Endodermal cell (in vitro differentiated cells): Measurements from ENCODE around the gene RCAN2. TPM values are rescaled to one million over a fixed set of nuclear protein-coding genes. Genes with fewer than 3 reads are reported as not detected.

Experiments
- DNase-seq: peaks from one replicate; pipeline ENCODE4 v3.0.0-alpha.2; 2017
- H3K27ac ChIP-seq: 2 replicates; pipeline ENCODE4 v1.5.1; 2013; ENCODE audit warnings: mild to moderate bottlenecking, low read depth, low read length, moderate library complexity
- H3K27me3 ChIP-seq: 2 replicates; pipeline ENCODE4 v1.6.1; 2013; ENCODE audit warnings: mild to moderate bottlenecking, low read length, moderate library complexity; ENCODE audit not compliant: insufficient read depth, control insufficient read depth, poor library complexity, severe bottlenecking
- H3K36me3 ChIP-seq: 2 replicates; pipeline ENCODE4 v1.7.0; 2013; ENCODE audit warnings: mild to moderate bottlenecking, low read length, moderate library complexity; ENCODE audit not compliant: control insufficient read depth, insufficient read depth
- H3K4me1 ChIP-seq: one replicate; pipeline ENCODE4 v1.7.0; 2013; ENCODE audit warnings: low read length; ENCODE audit not compliant: control insufficient read depth, insufficient read depth
- H3K4me3 ChIP-seq: 2 replicates; pipeline ENCODE4 v1.5.1; 2013; ENCODE audit warnings: mild to moderate bottlenecking, low read length, moderate library complexity
- H3K9ac ChIP-seq: 2 replicates; pipeline ENCODE4 v1.6.1; 2013; ENCODE audit warnings: mild to moderate bottlenecking, low read length, moderate library complexity; ENCODE audit not compliant: poor library complexity, severe bottlenecking; ENCODE audit errors: extremely low read depth
- H3K9me3 ChIP-seq: 2 replicates; pipeline ENCODE4 v1.6.1; 2013; ENCODE audit warnings: mild to moderate bottlenecking, low read length, moderate library complexity; ENCODE audit not compliant: control insufficient read depth
- H3K27ac Mint-ChIP-seq: 2 replicates; pipeline ENCODE4 v1.8.0; 2020; ENCODE audit warnings: mixed read lengths
- H3K27me3 Mint-ChIP-seq: 2 replicates; pipeline ENCODE4 v1.8.0; 2021; ENCODE audit warnings: mild to moderate bottlenecking, mixed read lengths; ENCODE audit not compliant: insufficient read depth
- H3K36me3 Mint-ChIP-seq: 2 replicates; pipeline ENCODE4 v1.8.0; 2020; ENCODE audit warnings: low read depth, mixed read lengths
- H3K4me1 Mint-ChIP-seq: 2 replicates; pipeline ENCODE4 v1.8.0; 2020; ENCODE audit warnings: mixed read lengths
- H3K4me3 Mint-ChIP-seq: 2 replicates; pipeline ENCODE4 v1.8.0; 2020; ENCODE audit warnings: mild to moderate bottlenecking, moderate library complexity, mixed read lengths
- H3K9me3 Mint-ChIP-seq: 2 replicates; pipeline ENCODE4 v1.8.0; 2020; ENCODE audit warnings: mild to moderate bottlenecking, mixed read lengths
- WGBS, 2 experiments: methylation state at CpG; one replicate each; pipeline versions ENCODE4 v1.1.5 to v1.1.7; 2013; ENCODE audit warnings: missing lambda C conversion rate in 2 of 2, mixed read lengths in 1 of 2; ENCODE audit not compliant: insufficient coverage in 1 of 2, insufficient read length in 1 of 2; 5-methylcytosine and 5-hydroxymethylcytosine counted together
- total RNA-seq, 2 donors: library from RNA; stranded (reverse); fragmentation: NEBNext Ultra II Directional in 1 of 2; extraction: Animal tissue kit (Norgen Biotek cat#: 25700) in 1 of 2; gene quantifications; 2 replicates in 1 of 2; 3 replicates in 1 of 2; pipeline ENCODE4 v1.2.1, GENCODE V29; 2021
- TF ChIP-seq, protein P1 (sequence below): fragments of 200-600 bp; sonication (generic); conservative IDR thresholded peaks from 2 replicates; pipeline ENCODE4 v1.5.0; 2021; ENCODE audit warnings: antibody characterized with exemption, mild to moderate bottlenecking

The RCAN2 gene
- total RNA-seq, 2 donors from 2014 or later = 15.7 to 16.7 TPM

DNA sequence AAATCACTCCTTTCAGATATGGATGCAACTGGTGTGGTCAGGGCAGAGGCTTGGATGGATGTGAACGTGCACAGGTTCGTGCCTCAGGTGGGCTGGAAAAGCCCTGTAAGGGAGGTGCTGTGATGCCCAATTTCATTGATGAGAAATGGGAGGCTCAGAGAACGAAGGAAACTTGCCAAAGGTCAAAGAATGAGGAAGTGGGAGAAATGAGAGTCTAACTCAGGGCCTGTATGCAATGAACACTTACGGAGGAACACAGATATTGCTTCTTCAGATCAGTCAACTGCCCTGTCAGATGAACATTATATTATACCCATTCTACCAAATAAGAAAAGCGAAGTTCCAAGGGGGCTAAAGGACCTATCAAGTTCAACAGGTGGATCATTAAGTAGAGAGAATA lies 134.7 kb downstream of the RCAN2 start:
- H3K27me3 Mint-ChIP-seq = no peaks in the 10 kb centered on the region
- DNase-seq = no peak
- no peak overlapping the region for H3K4me3 Mint-ChIP-seq
- H3K36me3 Mint-ChIP-seq = no peaks in the 10 kb centered on the region
- peaks cover 10% of the 10 kb centered on the region for H3K4me1 Mint-ChIP-seq
- Histone ChIP-seq H3K9me3 (no peaks in the 10 kb centered on the region), H3K4me3 (no peak overlapping the region), H3K36me3 (no peaks in the 10 kb centered on the region), H3K4me1 (peaks cover 3% of the 10 kb centered on the region), H3K9ac (no peak overlapping the region), H3K27me3 (no peaks in the 10 kb centered on the region), H3K27ac (no peak overlapping the region)
- H3K27ac Mint-ChIP-seq = no peak overlapping the region
- TF ChIP-seq, protein P1, sequence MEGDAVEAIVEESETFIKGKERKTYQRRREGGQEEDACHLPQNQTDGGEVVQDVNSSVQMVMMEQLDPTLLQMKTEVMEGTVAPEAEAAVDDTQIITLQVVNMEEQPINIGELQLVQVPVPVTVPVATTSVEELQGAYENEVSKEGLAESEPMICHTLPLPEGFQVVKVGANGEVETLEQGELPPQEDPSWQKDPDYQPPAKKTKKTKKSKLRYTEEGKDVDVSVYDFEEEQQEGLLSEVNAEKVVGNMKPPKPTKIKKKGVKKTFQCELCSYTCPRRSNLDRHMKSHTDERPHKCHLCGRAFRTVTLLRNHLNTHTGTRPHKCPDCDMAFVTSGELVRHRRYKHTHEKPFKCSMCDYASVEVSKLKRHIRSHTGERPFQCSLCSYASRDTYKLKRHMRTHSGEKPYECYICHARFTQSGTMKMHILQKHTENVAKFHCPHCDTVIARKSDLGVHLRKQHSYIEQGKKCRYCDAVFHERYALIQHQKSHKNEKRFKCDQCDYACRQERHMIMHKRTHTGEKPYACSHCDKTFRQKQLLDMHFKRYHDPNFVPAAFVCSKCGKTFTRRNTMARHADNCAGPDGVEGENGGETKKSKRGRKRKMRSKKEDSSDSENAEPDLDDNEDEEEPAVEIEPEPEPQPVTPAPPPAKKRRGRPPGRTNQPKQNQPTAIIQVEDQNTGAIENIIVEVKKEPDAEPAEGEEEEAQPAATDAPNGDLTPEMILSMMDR = no peak
- H3K9me3 Mint-ChIP-seq = no peaks in the 10 kb centered on the region
- 89 to 95% methylated on average over 5 of the region's 5 CpGs for WGBS, 2 experiments

DNA sequence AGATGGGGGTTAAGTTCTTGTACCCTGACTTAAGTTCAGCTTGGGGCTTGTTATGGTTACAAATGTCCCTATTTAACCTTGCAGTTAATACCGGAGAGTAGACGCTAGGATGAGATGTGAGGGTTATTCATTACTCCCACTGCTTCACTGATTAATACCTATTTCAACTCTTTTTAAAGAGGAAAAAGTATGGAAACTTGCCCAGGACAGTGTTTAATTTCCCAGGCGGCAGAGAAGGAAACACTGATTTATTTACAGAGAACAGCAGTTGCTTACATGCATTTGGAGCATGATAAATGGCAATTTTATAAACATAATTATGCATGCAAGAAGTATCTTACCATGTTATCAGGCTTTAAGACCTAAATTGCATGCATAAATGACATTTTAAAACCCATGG lies 137.7 kb downstream of the RCAN2 start:
- peaks cover 6% of the 10 kb centered on the region for H3K4me1 ChIP-seq
- no peaks in the 10 kb centered on the region for H3K9me3 ChIP-seq
- no peaks in the 10 kb centered on the region for H3K27me3 ChIP-seq
- no peak overlapping the region for H3K27ac Mint-ChIP-seq
- no peak overlapping the region for H3K9ac ChIP-seq
- TF ChIP-seq, protein P1 = no peak
- H3K27me3 Mint-ChIP-seq = no peaks in the 10 kb centered on the region
- H3K4me3 ChIP-seq = no peak overlapping the region
- WGBS, 2 experiments = 100% methylated on average over 1 to 2 of the region's 3 CpGs
- no peaks in the 10 kb centered on the region for H3K9me3 Mint-ChIP-seq
- no peaks in the 10 kb centered on the region for H3K36me3 ChIP-seq
- H3K4me1 Mint-ChIP-seq = peaks cover 21% of the 10 kb centered on the region
- H3K4me3 Mint-ChIP-seq = no peak overlapping the region
- H3K36me3 Mint-ChIP-seq = no peaks in the 10 kb centered on the region
- no peak overlapping the region for H3K27ac ChIP-seq
- no peak for DNase-seq

DNA sequence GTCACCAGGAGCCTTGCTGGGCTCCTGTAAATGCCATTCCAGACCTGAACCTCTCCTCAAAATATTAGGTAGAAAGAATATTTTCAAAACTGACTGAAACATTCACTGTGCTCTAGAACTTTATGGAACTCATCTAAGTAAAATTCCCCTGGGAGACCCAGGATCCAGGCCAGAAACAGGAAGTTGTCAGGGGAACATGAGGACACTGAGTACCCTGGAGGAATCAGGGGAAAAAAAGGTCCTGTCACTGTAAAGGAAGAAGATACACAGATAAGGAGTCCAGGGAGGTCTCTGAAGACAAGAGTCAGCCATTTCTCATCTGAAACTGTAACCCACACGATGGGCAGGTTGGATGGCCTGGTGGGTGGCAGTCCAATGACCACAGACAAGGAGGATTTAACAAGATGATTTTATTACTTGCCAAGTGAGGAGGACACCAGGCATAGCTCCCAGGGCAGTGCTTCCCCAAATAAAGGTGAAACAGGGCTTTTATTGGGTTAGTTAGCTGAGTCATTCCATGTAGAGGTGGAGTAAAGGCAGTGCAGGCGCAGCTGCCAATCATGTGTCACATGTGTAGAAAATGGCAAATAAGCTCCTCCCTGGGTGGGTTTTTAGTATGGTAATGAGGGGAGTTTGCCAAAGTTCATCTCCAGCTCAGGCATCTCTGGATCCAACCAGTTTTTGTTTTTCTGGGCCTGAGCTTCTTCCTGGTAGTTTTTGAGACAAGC lies 138.5 kb downstream of the RCAN2 start:
- WGBS, 2 experiments = 94% methylated on average over 2 of the region's 2 CpGs; no CpG with 5 or more reads in 1 of the 2 experiments

More for the DNA sequence above, 138.5 kb downstream of the RCAN2 start:
- Mint-ChIP-seq H3K4me3 (no peak overlapping the region), H3K4me1 (peaks cover 16% of the 10 kb centered on the region), H3K36me3 (no peaks in the 10 kb centered on the region), H3K27me3 (no peaks in the 10 kb centered on the region), H3K27ac (no peak overlapping the region), H3K9me3 (no peaks in the 10 kb centered on the region)
- Histone ChIP-seq H3K9ac (no peak overlapping the region), H3K4me3 (no peak overlapping the region), H3K27me3 (no peaks in the 10 kb centered on the region), H3K4me1 (peaks cover 6% of the 10 kb centered on the region), H3K36me3 (no peaks in the 10 kb centered on the region), H3K9me3 (no peaks in the 10 kb centered on the region), H3K27ac (no peak overlapping the region)
- TF ChIP-seq, protein P1 = no peak
- DNase-seq = no peak
